Left forelimb (tissue), 1 donor: Measurements from ENCODE around the gene NBEAL2.

Experiments
- DNase-seq: peaks from one replicate; pipeline ENCODE4 v3.0.0-alpha.2; 2018; ENCODE audit warnings: low spot score

NBEAL2 gene

GRCh38 chr3:47042231-47042791 is 62.8 kb downstream of the NBEAL2 start:
- no peak for DNase-seq

DNA sequence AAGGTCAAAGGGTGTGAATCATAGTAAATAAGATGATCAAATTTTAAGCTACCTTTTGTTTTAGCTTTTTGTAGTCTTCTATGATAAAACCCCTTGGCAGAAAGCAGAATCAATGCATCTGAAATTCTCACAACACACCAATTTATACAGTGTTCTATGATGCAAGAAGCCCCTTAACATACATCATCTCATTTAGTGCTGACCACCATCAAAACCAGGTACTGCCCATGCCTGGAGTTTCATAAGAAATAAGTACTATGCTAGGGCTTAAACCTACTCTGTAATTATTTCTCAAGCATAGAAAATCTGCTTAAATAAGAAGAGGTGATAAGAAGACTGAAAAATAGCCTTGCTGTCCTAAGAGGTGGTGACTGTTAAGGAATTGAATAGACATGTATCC is 67.6 kb downstream of the NBEAL2 start:
- DNase-seq = no peak

DNA sequence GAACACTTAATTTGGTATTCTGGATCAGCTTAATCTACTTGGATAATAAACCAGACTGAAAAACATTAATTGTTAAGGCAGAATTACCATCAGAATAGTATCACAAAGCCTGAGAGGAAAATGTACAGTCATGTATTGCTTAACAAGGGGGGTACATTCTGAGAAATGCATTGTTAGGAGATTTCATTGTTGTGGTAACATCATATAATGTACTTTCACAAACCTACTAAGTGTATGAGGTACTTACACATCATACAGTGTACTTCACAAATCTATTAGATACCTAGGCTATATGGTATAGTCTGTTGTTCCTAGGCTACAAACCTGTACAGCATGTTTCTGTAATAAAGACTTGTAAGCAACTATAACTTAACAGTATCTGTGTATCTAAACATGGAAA is 68.2 kb downstream of the NBEAL2 start:
- no peak for DNase-seq

DNA sequence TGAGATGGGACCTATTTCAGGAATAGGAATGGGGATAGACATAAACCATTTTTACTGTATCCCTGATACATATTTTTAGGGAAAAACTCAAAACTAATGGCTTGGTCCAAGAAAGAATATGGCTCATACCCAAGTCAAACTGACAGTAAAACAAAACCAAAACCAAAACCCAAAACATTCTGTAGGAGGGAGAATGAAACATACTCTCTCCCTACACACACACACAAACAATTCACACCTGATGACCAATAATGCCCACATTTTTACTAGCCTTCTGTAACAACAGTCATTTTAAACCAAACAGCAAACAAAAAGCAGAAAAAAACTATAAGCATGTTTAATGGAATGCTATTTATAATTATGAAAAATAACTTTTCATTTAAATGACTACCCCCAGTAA is 74.9 kb downstream of the NBEAL2 start:
- no peak for DNase-seq

- DNase-seq = no peak
These were observed 77.2 kb downstream of the NBEAL2 start for GRCh38 chr3:47056705-47057104.

- DNase-seq = no peak
These were observed 77.8 kb downstream of the NBEAL2 start for GRCh38 chr3:47057212-47057671.
